ENCODE results near the gene NONO.
"Not testable (repeated sequence)": the region's sequence is repeated elsewhere in the genome, so short reads cannot be mapped to it uniquely, and the experiment has no call there.

The NONO gene

GRCh38 chrX:71324452-71324851 is 41.0 kb downstream of the NONO start:
- CTCF ChIA-PET = interaction anchor here (0.5 kb wide), 1 partner anchor 165 kb away, joined by 3 read pairs; no protein-coding TSS in a partner anchor

GRCh38 chrX:71326394-71326793 is 43.0 kb downstream of the NONO start:
- H3K27ac ChIP-seq (ENCODE audit: insufficient read depth in 1 of 2, low read depth in 1 of 2, low read length in 2 of 2, poor library complexity in 1 of 2, severe bottlenecking in 2 of 2) = no peak overlapping the region
- peaks cover 0 to 7% (median 3%) of the 10 kb centered on the region in 5 experiments for H3K9me3 ChIP-seq (ENCODE audit: control extremely low read depth in 1 of 5, control insufficient read depth in 4 of 5, insufficient read depth in 2 of 5, low read depth in 1 of 5, low read length in 4 of 5)
- CTCF ChIA-PET = no interaction called here
- DNase-seq = no peak
- H3K27me3 ChIP-seq (replicated peaks in 2 of 5; ENCODE audit: control insufficient read depth in 4 of 5, insufficient read depth in 5 of 5, low read length in 4 of 5) = no peaks in the 10 kb centered on the region
- no peaks in the 10 kb centered on the region for H3K36me3 ChIP-seq (ENCODE audit: control insufficient read depth in 4 of 4, insufficient read depth in 4 of 4, low read length in 3 of 4)
- POLR2A ChIA-PET = no interaction called here
- H3K4me3 ChIP-seq (ENCODE audit: control insufficient read depth in 1 of 7, extremely low read depth in 1 of 7, insufficient read depth in 4 of 7, low read depth in 2 of 7, low read length in 6 of 7) = no peak overlapping the region
- WGBS (ENCODE audit: insufficient coverage) = no CpG with 5 or more reads among the region's 3 CpGs
- no peaks in the 10 kb centered on the region for H3K4me1 ChIP-seq (ENCODE audit: control extremely low read depth in 1 of 4, control insufficient read depth in 4 of 4, insufficient read depth in 4 of 4, low read length in 3 of 4)

More at GRCh38 chrX:71324452-71324851, 41.0 kb downstream of the NONO start:
- H3K4me1 ChIP-seq (ENCODE audit: control extremely low read depth in 1 of 4, control insufficient read depth in 4 of 4, insufficient read depth in 4 of 4, low read length in 3 of 4); DNase-seq; H3K4me3 ChIP-seq (ENCODE audit: control insufficient read depth in 1 of 7, extremely low read depth in 1 of 7, insufficient read depth in 4 of 7, low read depth in 2 of 7, low read length in 6 of 7); H3K9me3 ChIP-seq (ENCODE audit: control extremely low read depth in 1 of 5, control insufficient read depth in 4 of 5, insufficient read depth in 2 of 5, low read depth in 1 of 5, low read length in 4 of 5); H3K36me3 ChIP-seq (ENCODE audit: control insufficient read depth in 4 of 4, insufficient read depth in 4 of 4, low read length in 3 of 4); H3K27ac ChIP-seq (ENCODE audit: insufficient read depth in 1 of 2, low read depth in 1 of 2, low read length in 2 of 2, poor library complexity in 1 of 2, severe bottlenecking in 2 of 2); POLR2A ChIA-PET; H3K27me3 ChIP-seq (replicated peaks in 2 of 5; ENCODE audit: control insufficient read depth in 4 of 5, insufficient read depth in 5 of 5, low read length in 4 of 5): not testable (repeated sequence)
- 100% methylated on average over 4 of the region's 11 CpGs for WGBS (ENCODE audit: insufficient coverage)

GRCh38 chrX:71349151-71349665 is 65.8 kb downstream of the NONO start:
- DNase-seq; H3K27ac ChIP-seq (ENCODE audit: insufficient read depth in 1 of 2, low read depth in 1 of 2, low read length in 2 of 2, poor library complexity in 1 of 2, severe bottlenecking in 2 of 2); H3K4me3 ChIP-seq (ENCODE audit: control insufficient read depth in 1 of 7, extremely low read depth in 1 of 7, insufficient read depth in 4 of 7, low read depth in 2 of 7, low read length in 6 of 7); H3K36me3 ChIP-seq (ENCODE audit: control insufficient read depth in 4 of 4, insufficient read depth in 4 of 4, low read length in 3 of 4); POLR2A ChIA-PET; H3K4me1 ChIP-seq (ENCODE audit: control extremely low read depth in 1 of 4, control insufficient read depth in 4 of 4, insufficient read depth in 4 of 4, low read length in 3 of 4); H3K27me3 ChIP-seq (replicated peaks in 2 of 5; ENCODE audit: control insufficient read depth in 4 of 5, insufficient read depth in 5 of 5, low read length in 4 of 5); H3K9me3 ChIP-seq (ENCODE audit: control extremely low read depth in 1 of 5, control insufficient read depth in 4 of 5, insufficient read depth in 2 of 5, low read depth in 1 of 5, low read length in 4 of 5); CTCF ChIA-PET: not testable (repeated sequence)
- WGBS (ENCODE audit: insufficient coverage) = no CpG with 5 or more reads among the region's 5 CpGs

- H3K4me3 ChIP-seq (ENCODE audit: control insufficient read depth in 1 of 7, extremely low read depth in 1 of 7, insufficient read depth in 4 of 7, low read depth in 2 of 7, low read length in 6 of 7); H3K27me3 ChIP-seq (replicated peaks in 2 of 5; ENCODE audit: control insufficient read depth in 4 of 5, insufficient read depth in 5 of 5, low read length in 4 of 5); DNase-seq; H3K4me1 ChIP-seq (ENCODE audit: control extremely low read depth in 1 of 4, control insufficient read depth in 4 of 4, insufficient read depth in 4 of 4, low read length in 3 of 4); H3K36me3 ChIP-seq (ENCODE audit: control insufficient read depth in 4 of 4, insufficient read depth in 4 of 4, low read length in 3 of 4); H3K27ac ChIP-seq (ENCODE audit: insufficient read depth in 1 of 2, low read depth in 1 of 2, low read length in 2 of 2, poor library complexity in 1 of 2, severe bottlenecking in 2 of 2); CTCF ChIA-PET; POLR2A ChIA-PET; H3K9me3 ChIP-seq (ENCODE audit: control extremely low read depth in 1 of 5, control insufficient read depth in 4 of 5, insufficient read depth in 2 of 5, low read depth in 1 of 5, low read length in 4 of 5): not testable (repeated sequence)
- no CpG with 5 or more reads among the region's 6 CpGs for WGBS (ENCODE audit: insufficient coverage)
Measured at GRCh38 chrX:71349867-71350266, 66.4 kb downstream of the NONO start.

Measured in common myeloid progenitor, CD34-positive (primary cell).